ENCODE data around the gene CIITA.

DNA sequence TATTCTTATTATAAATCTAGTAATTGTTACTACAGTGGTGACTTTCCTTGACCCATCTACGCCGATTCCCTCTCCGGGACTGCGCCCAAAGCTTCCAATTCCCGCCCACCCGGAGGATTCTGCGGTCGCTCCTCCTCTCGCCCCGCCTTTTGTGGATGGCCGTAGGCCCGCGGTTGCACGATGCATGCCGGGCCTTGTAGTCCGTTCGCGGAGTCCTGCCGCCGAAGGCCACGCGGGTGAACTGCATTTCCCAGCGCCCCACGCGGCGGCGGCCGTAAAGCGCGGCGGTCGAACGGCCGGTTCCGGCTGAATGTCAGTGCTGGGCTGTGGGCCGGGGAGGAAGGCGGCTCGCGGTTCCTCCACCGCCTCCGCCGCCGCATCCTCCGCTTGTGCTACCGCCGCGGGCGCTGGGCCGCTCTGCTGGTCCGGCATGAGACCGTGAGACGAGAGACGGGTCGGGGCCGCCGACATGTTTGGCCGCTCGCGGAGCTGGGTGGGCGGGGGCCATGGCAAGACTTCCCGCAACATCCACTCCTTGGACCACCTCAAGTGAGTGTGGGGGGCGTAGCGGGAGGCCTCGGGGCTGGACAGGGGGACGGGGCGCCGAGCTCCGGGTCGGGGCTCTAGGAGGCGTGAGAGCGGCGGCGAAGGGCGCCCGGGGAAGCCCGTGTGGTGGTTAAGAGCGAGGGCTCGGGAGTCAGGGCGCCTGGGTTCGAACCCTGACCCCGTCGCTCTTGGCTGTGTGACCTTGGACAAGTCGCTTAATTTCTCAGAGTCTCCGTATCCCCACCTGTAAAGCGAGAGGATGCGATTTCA lies 67.5 kb downstream of the CIITA start, which contains the start of gene CLEC16A:
- TF ChIP-seq EZH2phosphoT487 (IDR thresholded peaks at IDR 0.05; ENCODE audit: insufficient read depth, low read depth) (no peak), EZH2 (IDR thresholded peaks at IDR 0.05; ENCODE audit: insufficient read depth, poor library complexity, severe bottlenecking) (no peak)

Measured in GM23248 (cell line).